ENCODE results near the gene VGLL4. TPM values are rescaled to one million over a fixed set of nuclear protein-coding genes. Genes with fewer than 3 reads are reported as not detected.
"Not testable (repeated sequence)": the region's sequence is repeated elsewhere in the genome, so short reads cannot be mapped to it uniquely, and the experiment has no call there.

VGLL4 gene
- total and polyA plus RNA-seq, 5 experiments from 2014 or later: 19.3 to 31.3 (median 25.7) TPM

DNA sequence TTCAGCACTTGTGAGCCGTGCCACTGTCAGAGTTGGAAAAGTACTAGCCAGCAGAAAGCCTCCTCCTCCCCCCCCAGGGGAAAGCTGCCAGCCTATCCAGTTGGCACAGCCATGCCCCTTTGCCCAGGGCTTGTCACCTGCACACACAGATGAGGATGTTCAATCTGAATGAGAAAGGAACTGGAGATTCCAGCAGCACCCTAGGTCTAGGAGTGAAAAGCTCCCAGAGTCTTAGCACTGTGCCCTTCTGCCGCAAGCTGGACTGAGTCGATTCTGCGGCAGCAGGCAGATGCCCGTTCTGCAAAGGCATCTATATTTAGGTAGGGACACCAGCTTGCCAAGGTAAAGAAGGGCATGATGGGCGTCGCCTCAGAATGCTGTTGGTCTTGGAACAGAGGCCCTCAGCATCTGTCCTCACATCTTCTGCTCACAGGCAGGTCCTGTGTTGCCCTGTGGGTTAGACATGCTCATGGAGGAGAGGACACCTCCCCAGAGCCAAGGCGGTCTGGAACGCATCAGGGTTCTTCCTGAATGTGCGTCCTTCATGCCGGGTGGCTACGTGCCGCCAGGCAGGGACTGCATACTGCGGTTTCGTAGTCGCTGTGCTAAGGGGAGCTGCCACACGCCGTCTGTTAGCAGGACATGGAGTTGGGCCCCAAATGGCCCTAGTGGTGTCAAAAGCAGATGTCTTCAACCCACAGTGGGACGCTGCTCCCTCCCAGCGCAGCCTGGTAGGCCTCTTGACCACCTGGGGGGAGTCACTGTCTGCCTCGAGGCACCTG, 109.5 kb downstream of the VGLL4 start:
- no peak for ATAC-seq
- Mint-ChIP-seq H3K4me1 (peaks cover 0 to 8% (median 1%) of the 10 kb centered on the region in 4 donors), H3K4me3 (no peak overlapping the region), H3K9me3 (no peaks in the 10 kb centered on the region), H3K36me3 (no peaks in the 10 kb centered on the region), H3K27ac (peak overlapping the region in 1 of 10 donors; percentile 31), H3K27me3 (no peaks in the 10 kb centered on the region)
- POLR2A ChIA-PET: no interaction called here
- DNase-seq: no peak

DNA sequence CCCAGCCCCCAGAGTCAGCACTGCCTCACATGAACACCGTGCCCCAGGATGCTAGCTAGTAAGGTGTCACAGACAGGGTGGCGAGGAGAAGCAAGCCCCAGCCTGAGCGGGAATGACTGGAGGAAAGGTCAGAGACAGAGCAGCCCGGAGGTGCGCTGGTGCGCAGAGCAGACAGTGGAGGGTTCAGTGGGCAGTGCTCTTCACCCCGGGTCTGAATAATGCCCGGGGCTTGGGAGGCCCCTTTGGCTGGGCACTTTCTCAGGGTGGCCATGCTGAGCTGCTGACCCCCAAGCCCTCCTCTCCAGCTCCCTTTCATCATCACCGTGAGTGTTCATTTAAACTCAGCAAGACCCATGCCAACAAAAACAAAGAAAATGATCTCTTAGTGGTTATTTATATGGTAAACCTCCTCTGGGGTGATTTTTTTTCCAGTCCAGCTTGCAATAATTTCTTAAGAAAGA, 110.8 kb downstream of the VGLL4 start:
- DNase-seq: no peak
- no peak overlapping the region for H3K4me3 Mint-ChIP-seq

DNA sequence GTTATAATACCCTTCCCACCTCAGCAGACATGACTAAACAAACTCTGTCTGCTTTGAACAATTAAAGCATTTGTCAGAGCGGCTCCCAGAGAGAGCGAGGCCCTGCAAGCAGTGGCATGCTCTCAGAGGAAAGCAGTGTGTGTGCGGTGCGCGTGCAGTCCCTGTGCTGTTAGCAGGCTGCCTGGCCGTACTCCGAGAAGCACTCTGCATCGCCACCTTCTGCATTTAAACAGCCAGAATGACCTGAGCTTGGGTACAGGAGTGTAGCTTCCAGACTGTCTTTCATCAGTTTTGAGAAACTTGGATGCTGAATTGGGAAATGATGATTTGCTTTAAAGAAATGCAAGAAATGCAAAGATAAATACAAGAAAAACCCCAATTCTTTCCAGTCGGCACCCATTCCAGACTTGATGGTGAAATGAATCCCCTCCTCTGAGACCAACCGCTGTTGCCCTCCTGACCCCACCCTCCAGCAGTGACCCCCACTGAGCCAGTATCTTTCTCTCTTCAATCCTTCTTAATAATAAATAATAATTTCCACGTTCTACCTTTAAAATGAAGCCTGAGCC, 113.5 kb downstream of the VGLL4 start:
- Mint-ChIP-seq H3K4me1 (peaks cover 0 to 6% (median 0%) of the 10 kb centered on the region in 4 donors), H3K27me3 (no peaks in the 10 kb centered on the region), H3K4me3 (no peak overlapping the region), H3K9me3 (peaks cover 0 to 3% (median 0%) of the 10 kb centered on the region in 9 donors), H3K27ac (peak overlapping the region in 1 of 10 donors; percentile 74), H3K36me3 (peaks cover 4 to 9% (median 8%) of the 10 kb centered on the region in 3 donors)
- DNase-seq: no peak
- POLR2A ChIA-PET: no interaction called here
- ATAC-seq: no peak

More for the DNA sequence above, 110.8 kb downstream of the VGLL4 start:
- H3K36me3 Mint-ChIP-seq: peaks cover 0 to 3% (median 0%) of the 10 kb centered on the region in 3 donors
- POLR2A ChIA-PET: no interaction called here
- no peaks in the 10 kb centered on the region for H3K9me3 Mint-ChIP-seq
- peaks cover 0 to 10% (median 1%) of the 10 kb centered on the region in 4 donors for H3K4me1 Mint-ChIP-seq
- H3K27ac Mint-ChIP-seq: peak overlapping the region in 1 of 10 donors; percentile 46
- no peak for ATAC-seq
- H3K27me3 Mint-ChIP-seq: no peaks in the 10 kb centered on the region

DNA sequence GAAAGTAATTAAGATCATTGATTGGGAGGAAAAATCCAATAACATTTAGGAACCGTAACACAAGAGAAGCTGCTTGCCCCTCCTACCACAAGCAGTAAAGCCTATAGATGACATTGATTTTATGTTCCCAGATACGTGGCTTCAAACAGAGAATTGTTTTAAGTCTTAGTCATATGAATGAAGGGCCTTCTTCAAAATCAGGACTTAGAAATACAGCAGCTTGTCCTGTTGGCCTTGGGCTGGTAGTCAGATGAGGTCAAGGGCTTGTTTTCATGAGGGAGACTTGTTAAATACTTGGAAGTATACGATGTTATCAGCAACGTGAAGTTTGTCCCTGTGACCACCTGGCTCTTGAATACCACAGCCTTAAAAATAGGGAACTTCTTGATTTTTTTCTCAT, 114.4 kb downstream of the VGLL4 start:
- H3K9me3 Mint-ChIP-seq: peaks cover 0 to 3% (median 0%) of the 10 kb centered on the region in 9 donors
- POLR2A ChIA-PET: no interaction called here
- peaks cover 0 to 6% (median under 1%) of the 10 kb centered on the region in 4 donors for H3K4me1 Mint-ChIP-seq
- ATAC-seq: no peak
- H3K27ac Mint-ChIP-seq: no peak overlapping the region
- DNase-seq: no peak
- H3K36me3 Mint-ChIP-seq: peaks cover 4 to 9% (median 8%) of the 10 kb centered on the region in 3 donors
- no peaks in the 10 kb centered on the region for H3K27me3 Mint-ChIP-seq
- H3K4me3 Mint-ChIP-seq: no peak overlapping the region

DNA sequence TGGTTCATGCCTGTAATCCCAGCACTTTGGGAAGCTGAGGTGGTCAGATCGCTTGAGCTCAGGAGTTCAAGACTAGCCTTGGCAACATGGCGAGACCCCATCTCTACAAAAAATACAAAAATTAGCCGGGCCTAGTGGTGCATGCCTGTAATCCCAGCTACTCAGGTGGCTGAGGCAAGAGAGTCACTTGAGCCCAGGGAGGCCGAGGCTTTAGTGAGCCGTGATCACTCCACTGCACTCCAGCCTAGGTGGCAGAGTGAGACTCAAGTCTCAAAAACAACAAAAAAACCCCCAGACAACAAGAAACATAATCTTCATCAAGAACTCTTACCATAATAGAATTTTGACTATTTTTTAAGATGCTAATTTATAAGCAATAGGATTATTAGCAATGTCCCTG, 117.6 kb downstream of the VGLL4 start:
- H3K4me3 Mint-ChIP-seq, ATAC-seq, H3K27me3 Mint-ChIP-seq, H3K9me3 Mint-ChIP-seq, POLR2A ChIA-PET, H3K27ac Mint-ChIP-seq, DNase-seq: not testable (repeated sequence)
- H3K4me1 Mint-ChIP-seq: peaks cover 3 to 18% (median 6%) of the 10 kb centered on the region in 4 donors
- peaks cover 4 to 13% (median 8%) of the 10 kb centered on the region in 3 donors for H3K36me3 Mint-ChIP-seq

DNA sequence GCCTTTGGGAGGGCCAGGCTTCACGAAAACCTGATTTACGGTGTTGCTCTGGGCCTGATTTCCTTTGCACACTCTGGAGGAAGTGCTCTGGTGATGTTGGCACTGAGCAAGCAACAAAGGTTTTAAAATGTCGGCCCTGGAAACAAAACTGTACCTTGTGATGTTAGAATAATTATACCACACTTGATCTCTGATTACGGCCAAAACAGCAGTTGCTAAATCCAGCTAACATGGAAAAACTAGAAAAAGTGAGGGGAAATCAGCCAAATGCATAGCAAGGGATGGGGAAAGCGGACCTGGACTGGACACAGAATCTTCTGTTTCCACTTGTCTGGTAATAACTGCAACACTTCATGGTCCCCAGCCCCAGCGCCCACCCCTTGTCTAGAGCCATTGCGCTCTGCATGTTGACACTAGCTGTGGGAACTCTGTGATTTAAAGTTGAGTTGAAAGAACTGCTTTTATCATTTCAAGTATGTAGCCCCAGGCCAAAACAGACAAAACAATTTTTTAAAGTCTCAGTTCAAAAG, 120.1 kb downstream of the VGLL4 start:
- no peak overlapping the region for H3K4me3 Mint-ChIP-seq
- no peaks in the 10 kb centered on the region for H3K27me3 Mint-ChIP-seq
- DNase-seq (no peak), ATAC-seq (no peak)
- H3K27ac Mint-ChIP-seq: peak overlapping the region in 5 of 10 donors; percentile 3 to 89 (median 33)
- H3K4me1 Mint-ChIP-seq: peaks cover 3 to 26% (median 8%) of the 10 kb centered on the region in 4 donors
- peaks cover 4 to 13% (median 8%) of the 10 kb centered on the region in 3 donors for H3K36me3 Mint-ChIP-seq
- H3K9me3 Mint-ChIP-seq: peaks cover 0 to 3% (median 0%) of the 10 kb centered on the region in 9 donors
- POLR2A ChIA-PET: no interaction called here

DNA sequence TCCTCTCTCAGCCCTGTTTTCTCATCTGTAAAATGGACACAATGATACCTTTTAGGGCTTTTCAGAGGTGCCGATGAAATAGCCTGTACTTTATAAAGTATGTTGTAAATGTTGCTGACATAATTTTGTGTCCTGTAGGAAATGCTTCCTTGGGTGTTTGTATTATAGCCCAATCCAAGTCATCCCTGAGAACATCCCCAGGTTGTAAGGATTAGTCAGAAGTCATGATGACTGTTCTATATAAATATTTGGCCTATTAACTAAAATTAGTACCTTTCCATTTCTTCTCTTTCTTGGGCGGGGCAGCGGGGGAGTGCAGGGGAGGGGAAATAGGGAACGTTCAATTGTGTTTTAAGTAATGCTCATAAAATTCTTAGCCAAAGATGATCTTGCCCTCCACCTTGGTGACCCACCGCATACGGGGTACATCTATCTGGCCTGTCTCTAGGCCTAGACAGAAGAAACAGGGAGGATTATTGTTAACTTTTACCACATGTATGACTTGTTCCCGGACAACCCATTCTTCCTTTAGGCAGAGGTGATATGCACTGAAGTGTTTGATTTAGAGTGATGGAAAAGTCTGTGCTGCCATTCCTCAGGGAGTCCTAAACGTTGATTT, 120.7 kb downstream of the VGLL4 start:
- ATAC-seq (no peak), DNase-seq (no peak)
- POLR2A ChIA-PET: no interaction called here
- H3K4me1 Mint-ChIP-seq: peaks cover 3 to 26% (median 7%) of the 10 kb centered on the region in 4 donors
- H3K4me3 Mint-ChIP-seq: no peak overlapping the region
- H3K27me3 Mint-ChIP-seq: no peaks in the 10 kb centered on the region
- peaks cover 4 to 13% (median 6%) of the 10 kb centered on the region in 3 donors for H3K36me3 Mint-ChIP-seq
- H3K27ac Mint-ChIP-seq: peak overlapping the region in 4 of 10 donors; percentile 3 to 89 (median 34)
- H3K9me3 Mint-ChIP-seq: peaks cover 0 to 3% (median 0%) of the 10 kb centered on the region in 9 donors

DNA sequence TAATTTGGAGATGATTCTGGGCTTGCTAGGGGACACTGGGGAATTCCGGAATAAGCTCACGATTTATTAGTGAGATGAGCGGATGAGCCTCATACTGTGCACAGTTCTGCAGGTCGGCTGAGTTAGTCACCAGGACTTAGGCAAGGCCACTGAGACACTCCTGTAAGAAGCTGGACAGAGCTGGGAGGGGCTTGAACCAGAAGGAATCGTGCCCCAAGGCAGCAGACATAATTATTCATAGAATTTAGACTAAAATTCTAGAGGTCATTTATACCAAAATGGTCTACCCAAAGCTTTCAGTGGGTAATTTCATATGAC, 121.4 kb downstream of the VGLL4 start:
- Mint-ChIP-seq H3K4me1 (peaks cover 3 to 26% (median 9%) of the 10 kb centered on the region in 4 donors), H3K4me3 (no peak overlapping the region), H3K27ac (peak overlapping the region in 1 of 10 donors; percentile 22), H3K9me3 (peaks cover 0 to 3% (median 0%) of the 10 kb centered on the region in 9 donors), H3K27me3 (no peaks in the 10 kb centered on the region), H3K36me3 (peaks cover 2 to 13% (median 3%) of the 10 kb centered on the region in 3 donors)
- ATAC-seq (no peak), DNase-seq (no peak)
- POLR2A ChIA-PET: no interaction called here

DNA sequence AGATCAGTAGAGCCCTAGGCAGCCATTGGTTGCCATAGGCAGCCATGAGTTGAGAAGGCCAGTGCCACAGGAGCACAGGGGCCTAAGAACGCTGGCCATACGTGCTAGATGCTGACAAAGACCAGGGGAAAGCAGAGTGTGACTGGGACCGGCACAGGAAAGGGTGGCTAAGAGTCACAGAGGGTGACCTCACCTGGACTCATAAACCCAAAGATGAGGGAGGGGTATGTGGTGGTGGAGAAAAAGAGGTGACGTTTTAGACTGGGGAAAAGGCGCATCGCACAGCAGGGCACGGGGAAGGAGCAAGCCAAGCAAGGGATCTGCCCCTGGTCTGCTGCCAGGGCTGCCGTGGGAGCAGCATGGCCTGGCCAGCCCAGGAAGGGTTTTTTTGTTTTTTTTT, 122.5 kb downstream of the VGLL4 start:
- Mint-ChIP-seq H3K4me1 (peaks cover 3 to 26% (median 9%) of the 10 kb centered on the region in 4 donors), H3K27ac (no peak overlapping the region), H3K4me3 (no peak overlapping the region), H3K9me3 (no peaks in the 10 kb centered on the region), H3K27me3 (no peaks in the 10 kb centered on the region), H3K36me3 (peaks cover 0 to 6% (median 0%) of the 10 kb centered on the region in 3 donors)
- ATAC-seq (no peak), DNase-seq (no peak)
- POLR2A ChIA-PET: interaction anchor here (0.7 kb wide), 1 partner anchor 119 kb away, joined by 3 read pairs; no protein-coding TSS in a partner anchor

DNA sequence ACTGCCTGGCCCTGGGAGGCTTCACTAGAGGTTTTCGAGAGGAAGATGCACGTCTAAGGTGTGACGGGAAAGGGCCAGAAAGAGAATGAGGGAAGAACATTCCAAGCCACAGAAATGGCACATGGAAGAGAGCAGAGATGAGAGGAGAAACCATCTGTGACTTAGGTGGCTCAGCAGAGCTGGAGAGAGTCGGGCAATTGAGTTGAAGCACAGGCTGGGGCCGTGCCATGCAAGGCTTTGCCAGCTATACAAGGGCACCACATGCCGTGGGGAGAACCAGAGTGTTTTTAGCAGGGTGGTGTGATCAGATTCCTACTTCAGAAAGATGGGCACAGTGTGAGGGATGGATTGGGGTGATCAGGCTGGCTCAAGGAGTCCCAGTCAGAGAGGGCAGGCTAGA, 126.1 kb downstream of the VGLL4 start:
- POLR2A ChIA-PET: no interaction called here
- Mint-ChIP-seq H3K27me3 (no peaks in the 10 kb centered on the region), H3K4me3 (no peak overlapping the region), H3K36me3 (peaks cover 0 to 10% (median 0%) of the 10 kb centered on the region in 3 donors), H3K27ac (peak overlapping the region in 2 of 10 donors; percentile 29 to 32), H3K9me3 (no peaks in the 10 kb centered on the region), H3K4me1 (peaks cover 0 to 17% (median 8%) of the 10 kb centered on the region in 4 donors)
- DNase-seq: no peak
- ATAC-seq: no peak

DNA sequence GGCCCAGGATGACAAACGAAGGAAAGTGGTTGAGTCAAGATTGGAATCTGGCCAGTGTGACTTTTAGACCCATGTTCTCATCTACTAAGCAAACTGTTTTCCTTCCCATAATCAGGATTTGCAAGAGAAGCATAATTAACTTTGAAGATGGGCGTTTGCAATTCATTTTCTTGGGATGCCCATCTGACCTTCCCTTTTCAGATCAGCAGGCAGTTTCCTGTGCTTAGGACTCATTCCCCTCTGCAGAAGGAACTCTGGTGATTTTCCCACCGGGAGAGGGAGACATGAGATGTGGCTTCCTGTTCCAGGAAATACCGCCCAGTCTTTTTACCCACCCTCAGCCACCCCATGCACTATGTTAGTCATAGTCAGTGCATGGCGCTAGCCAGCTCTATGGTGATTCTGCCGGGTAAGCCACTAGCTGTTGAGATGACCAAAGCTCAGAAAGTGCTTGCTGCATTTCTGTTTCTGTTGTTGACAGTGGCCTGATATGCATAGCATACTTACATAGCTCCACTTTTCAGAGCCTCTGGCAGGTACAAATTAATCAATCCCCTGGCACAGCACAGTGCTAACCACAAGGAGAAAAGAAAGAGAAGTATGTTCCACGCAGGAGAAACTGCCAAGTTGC, 129.4 kb downstream of the VGLL4 start:
- POLR2A ChIA-PET: no interaction called here
- H3K4me1 Mint-ChIP-seq: peaks cover 2 to 16% (median 5%) of the 10 kb centered on the region in 4 donors
- DNase-seq: no peak
- no peaks in the 10 kb centered on the region for H3K27me3 Mint-ChIP-seq
- no peaks in the 10 kb centered on the region for H3K9me3 Mint-ChIP-seq
- peak overlapping the region in 1 of 10 donors; percentile 9 for H3K27ac Mint-ChIP-seq
- no peak overlapping the region for H3K4me3 Mint-ChIP-seq
- no peak for ATAC-seq
- H3K36me3 Mint-ChIP-seq: peaks cover 0 to 14% (median 4%) of the 10 kb centered on the region in 3 donors

DNA sequence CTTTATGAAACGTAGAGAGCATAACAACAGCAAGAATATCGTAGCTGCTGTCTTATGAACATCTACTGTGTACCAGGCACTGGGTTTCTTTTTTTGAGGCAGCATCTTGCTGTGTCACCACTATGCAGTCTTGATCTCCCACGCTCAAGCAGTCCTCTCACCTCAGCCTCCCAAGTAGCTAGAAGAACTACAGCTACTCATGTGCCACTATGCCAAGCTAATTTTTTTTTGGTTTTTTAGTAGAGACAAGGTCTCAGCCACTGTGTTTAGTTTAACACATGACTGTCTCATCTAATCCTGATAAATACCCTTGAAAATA, 129.9 kb downstream of the VGLL4 start:
- Mint-ChIP-seq H3K27ac (peak overlapping the region in 1 of 10 donors; percentile 9), H3K4me3 (no peak overlapping the region), H3K36me3 (peaks cover 0 to 14% (median 4%) of the 10 kb centered on the region in 3 donors), H3K27me3 (no peaks in the 10 kb centered on the region), H3K9me3 (no peaks in the 10 kb centered on the region), H3K4me1 (peaks cover 2 to 16% (median 5%) of the 10 kb centered on the region in 4 donors)
- DNase-seq: no peak
- POLR2A ChIA-PET: no interaction called here
- ATAC-seq: no peak

Data from naive thymus-derived CD8-positive, alpha-beta T cell (primary cell).